ENCODE data around the gene MACROD1. TPM values are rescaled to one million over a fixed set of nuclear protein-coding genes. Genes with fewer than 3 reads are reported as not detected.

The MACROD1 gene
- total RNA-seq, 4 donors from 2014 or later, result 28.8 to 70.7 (median 33.7) TPM

GRCh38 chr11:64202992-64203391 lies 37.1 kb upstream of the MACROD1 start:
- no peak for TF ChIP-seq POLR2AphosphoS5 (IDR thresholded peaks at IDR 0.05)
- TF ChIP-seq POLR2A (IDR thresholded peaks at IDR 0.05; ENCODE audit: low read depth), result no peak
- TF ChIP-seq CTCF (IDR thresholded peaks at IDR 0.05), result no peak
- TF ChIP-seq EP300 (IDR thresholded peaks at IDR 0.05), result no peak
- intact Hi-C loops (cut with DNase I), result loop anchor here (5.0 kb wide), 1 partner anchor 94 kb away; no protein-coding TSS in a partner anchor

GRCh38 chr11:64201543-64201942 lies 35.6 kb upstream of the MACROD1 start:
- H3K4me1 ChIP-seq, result peaks cover 10 to 26% (median 16%) of the 10 kb centered on the region in 4 donors
- 87% methylated on average over 3 of the region's 3 CpGs for WGBS
- DNase-seq (ENCODE audit: extremely low spot score), result no peak
- TF ChIP-seq POLR2A (IDR thresholded peaks at IDR 0.05; ENCODE audit: low read depth), result no peak
- no peak for TF ChIP-seq EP300 (IDR thresholded peaks at IDR 0.05)
- TF ChIP-seq POLR2AphosphoS5 (IDR thresholded peaks at IDR 0.05), result no peak
- no peak for TF ChIP-seq CTCF (IDR thresholded peaks at IDR 0.05)
- H3K4me3 ChIP-seq, result no peak overlapping the region
- peaks cover 65 to 99% (median 92%) of the 10 kb centered on the region in 4 donors for H3K36me3 ChIP-seq
- no peaks in the 10 kb centered on the region for H3K27me3 ChIP-seq
- no peaks in the 10 kb centered on the region for H3K9me3 ChIP-seq
- intact Hi-C loops (cut with DNase I), result loop anchor here (5.0 kb wide), 1 partner anchor 96 kb away; no protein-coding TSS in a partner anchor
- H3K27ac ChIP-seq (replicated peaks in 1 of 4), result no peak overlapping the region

More at GRCh38 chr11:64202992-64203391, 37.1 kb upstream of the MACROD1 start:
- no peaks in the 10 kb centered on the region for H3K27me3 ChIP-seq
- no peaks in the 10 kb centered on the region for H3K9me3 ChIP-seq
- H3K36me3 ChIP-seq, result peaks cover 50 to 96% (median 83%) of the 10 kb centered on the region in 4 donors
- peaks cover 13 to 41% (median 28%) of the 10 kb centered on the region in 4 donors for H3K4me1 ChIP-seq
- H3K4me3 ChIP-seq, result no peak overlapping the region
- 96% methylated on average over 9 of the region's 9 CpGs for WGBS
- no peak for DNase-seq (ENCODE audit: extremely low spot score)
- no peak overlapping the region for H3K27ac ChIP-seq (replicated peaks in 1 of 4)

- Histone ChIP-seq H3K27ac (replicated peaks in 1 of 4) (no peak overlapping the region), H3K9me3 (no peaks in the 10 kb centered on the region), H3K4me1 (no peaks in the 10 kb centered on the region), H3K4me3 (no peak overlapping the region), H3K27me3 (no peaks in the 10 kb centered on the region), H3K36me3 (peaks cover 85 to 100% (median 99%) of the 10 kb centered on the region in 4 donors)
- intact Hi-C loops (cut with DNase I), result no loop called here
- TF ChIP-seq POLR2A (IDR thresholded peaks at IDR 0.05; ENCODE audit: low read depth) (no peak), EP300 (IDR thresholded peaks at IDR 0.05) (no peak), CTCF (IDR thresholded peaks at IDR 0.05) (no peak), POLR2AphosphoS5 (IDR thresholded peaks at IDR 0.05) (no peak)
- WGBS, result 92% methylated on average over 2 of the region's 2 CpGs
- no peak for DNase-seq (ENCODE audit: extremely low spot score)
These were observed 32.6 kb upstream of the MACROD1 start for GRCh38 chr11:64198511-64198910.

DNA sequence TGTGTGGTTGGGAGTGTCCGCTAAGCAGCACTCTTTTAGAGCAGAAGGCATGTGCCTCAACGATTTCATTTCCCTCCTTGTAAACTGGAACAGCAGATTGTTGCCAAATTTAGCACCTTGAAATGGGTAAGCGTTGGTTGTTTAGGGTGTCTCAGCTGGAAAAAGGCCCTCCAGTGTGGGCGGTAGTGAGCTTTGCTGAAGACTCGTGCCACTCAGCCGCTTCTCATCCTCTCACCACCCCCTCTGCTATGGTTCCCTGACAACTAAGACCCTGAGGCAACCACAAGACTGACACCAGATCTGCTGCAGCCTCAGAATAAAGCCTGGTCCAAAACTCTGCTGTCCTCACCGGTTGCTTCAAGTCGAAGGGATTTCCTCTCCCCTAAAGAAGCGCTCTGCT lies 30.7 kb upstream of the MACROD1 start:
- DNase-seq (ENCODE audit: extremely low spot score), result no peak
- H3K27ac ChIP-seq (replicated peaks in 1 of 4), result no peak overlapping the region
- no peak for TF ChIP-seq POLR2A (IDR thresholded peaks at IDR 0.05; ENCODE audit: low read depth)
- no peak for TF ChIP-seq CTCF (IDR thresholded peaks at IDR 0.05)
- no peak for TF ChIP-seq POLR2AphosphoS5 (IDR thresholded peaks at IDR 0.05)
- TF ChIP-seq EP300 (IDR thresholded peaks at IDR 0.05), result no peak
- 85% methylated on average over 7 of the region's 9 CpGs for WGBS
- H3K4me1 ChIP-seq, result peaks cover 0 to 8% (median 0%) of the 10 kb centered on the region in 4 donors
- H3K4me3 ChIP-seq, result no peak overlapping the region
- intact Hi-C loops (cut with DNase I), result no loop called here
- peaks cover 76 to 93% (median 91%) of the 10 kb centered on the region in 4 donors for H3K36me3 ChIP-seq
- no peaks in the 10 kb centered on the region for H3K27me3 ChIP-seq
- H3K9me3 ChIP-seq, result no peaks in the 10 kb centered on the region

- H3K27ac ChIP-seq (replicated peaks in 1 of 4), result no peak overlapping the region
- intact Hi-C loops (cut with DNase I), result no loop called here
- no peak for TF ChIP-seq POLR2AphosphoS5 (IDR thresholded peaks at IDR 0.05)
- TF ChIP-seq POLR2A (IDR thresholded peaks at IDR 0.05; ENCODE audit: low read depth), result no peak
- TF ChIP-seq CTCF (IDR thresholded peaks at IDR 0.05), result no peak
- no peak for TF ChIP-seq EP300 (IDR thresholded peaks at IDR 0.05)
These were observed 26.5 kb upstream of the MACROD1 start for GRCh38 chr11:64192434-64192833.

More at GRCh38 chr11:64192434-64192833, 26.5 kb upstream of the MACROD1 start:
- 89% methylated on average over 4 of the region's 5 CpGs for WGBS
- DNase-seq (ENCODE audit: extremely low spot score), result no peak
- Histone ChIP-seq H3K27me3 (no peaks in the 10 kb centered on the region), H3K9me3 (no peaks in the 10 kb centered on the region), H3K4me1 (peaks cover 0 to 20% (median 7%) of the 10 kb centered on the region in 4 donors), H3K4me3 (no peak overlapping the region), H3K36me3 (peaks cover 44 to 76% (median 57%) of the 10 kb centered on the region in 4 donors)

All from esophagus muscularis mucosa (tissue), 4 donors.